ENCODE data around the gene FAHD2B. TPM values are rescaled to one million over a fixed set of nuclear protein-coding genes. Genes with fewer than 3 reads are reported as not detected.
"Not testable (repeated sequence)": the region's sequence is repeated elsewhere in the genome, so short reads cannot be mapped to it uniquely, and the experiment has no call there.

The FAHD2B gene
- total RNA-seq: 10 to 100 TPM; 11.5 to 24.8 (median 14.8) TPM
- polyA plus RNA-seq: 10 to 100 TPM; 12.8 to 14.6 TPM
- total RNA-seq: 7.0 reads per million, percentile 29 among the genes with 10 or more reads in this experiment

GRCh38 chr2:97094772-97095611 is at the start of gene FAHD2B:
FAHD2B (minus strand) TSS chr2:97094882; CDS start chr2:97091706, 3,176 bp downstream.
- H3K9me3 ChIP-seq (ENCODE audit: control insufficient read depth in 2 of 3, low read length in 3 of 3); H3K36me3 ChIP-seq (ENCODE audit: control insufficient read depth in 2 of 3, insufficient read depth in 3 of 3, low read length in 3 of 3); intact Hi-C loops (cut with micrococcal nuclease); H3K36me3 Mint-ChIP-seq; H3K9me3 Mint-ChIP-seq; H3K4me1 ChIP-seq (ENCODE audit: control insufficient read depth in 2 of 2, insufficient read depth in 2 of 2, low read length in 2 of 2); H3K4me3 ChIP-seq (ENCODE audit: low read length); H3K27me3 ChIP-seq (ENCODE audit: control insufficient read depth in 2 of 2, insufficient read depth in 2 of 2, low read length in 2 of 2): not testable (repeated sequence)
- DNase-seq: peak; percentile 57 to 89 (median 78)
- H3K27ac Mint-ChIP-seq: peak within 1 kb of the TSS; percentile 13 to 85 (median 75)
- peak; percentile 97 for ATAC-seq
- peak within 1 kb of the TSS; percentile 57 for H3K27ac ChIP-seq (ENCODE audit: low read depth, low read length)
- ChIA-PET CTCF (interaction anchor here (1.1 kb wide), 1 partner anchor 237 kb away, joined by 3 read pairs; the partner anchor contains the start of gene ANKRD39), POLR2A (interaction anchor here (0.7 kb wide), 1 partner anchor 134 kb away, joined by 4 read pairs; no protein-coding TSS in a partner anchor)
- peaks cover 2 to 23% (median 6%) of the 10 kb centered on the region in 5 donors for H3K27me3 Mint-ChIP-seq
- peak within 1 kb of the TSS; percentile 67 to 81 (median 74) for H3K4me3 Mint-ChIP-seq
- peaks cover 0 to 14% (median 7%) of the 10 kb centered on the region in 7 donors for H3K4me1 Mint-ChIP-seq

GRCh38 chr2:97144016-97144415 is 49.3 kb upstream of the FAHD2B start:
- H3K9me3 Mint-ChIP-seq; intact Hi-C loops (cut with micrococcal nuclease); H3K27me3 Mint-ChIP-seq; H3K4me1 ChIP-seq (ENCODE audit: control insufficient read depth in 2 of 2, insufficient read depth in 2 of 2, low read length in 2 of 2); H3K4me3 Mint-ChIP-seq; H3K4me3 ChIP-seq (ENCODE audit: low read length); DNase-seq; H3K27ac ChIP-seq (ENCODE audit: low read depth, low read length); H3K9me3 ChIP-seq (ENCODE audit: control insufficient read depth in 2 of 3, low read length in 3 of 3); H3K27me3 ChIP-seq (ENCODE audit: control insufficient read depth in 2 of 2, insufficient read depth in 2 of 2, low read length in 2 of 2); H3K27ac Mint-ChIP-seq; CTCF ChIA-PET; ATAC-seq; POLR2A ChIA-PET; H3K36me3 ChIP-seq (ENCODE audit: control insufficient read depth in 2 of 3, insufficient read depth in 3 of 3, low read length in 3 of 3); H3K4me1 Mint-ChIP-seq: not testable (repeated sequence)
- peaks cover 8 to 41% (median 25%) of the 10 kb centered on the region in 5 donors for H3K36me3 Mint-ChIP-seq

GRCh38 chr2:97129090-97129489 is 34.4 kb upstream of the FAHD2B start:
- H3K36me3 Mint-ChIP-seq: peaks cover 7 to 35% (median 21%) of the 10 kb centered on the region in 5 donors
- H3K4me1 Mint-ChIP-seq; H3K4me3 ChIP-seq (ENCODE audit: low read length); H3K9me3 ChIP-seq (ENCODE audit: control insufficient read depth in 2 of 3, low read length in 3 of 3); H3K27me3 Mint-ChIP-seq; DNase-seq; H3K4me1 ChIP-seq (ENCODE audit: control insufficient read depth in 2 of 2, insufficient read depth in 2 of 2, low read length in 2 of 2); H3K36me3 ChIP-seq (ENCODE audit: control insufficient read depth in 2 of 3, insufficient read depth in 3 of 3, low read length in 3 of 3); CTCF ChIA-PET; H3K27me3 ChIP-seq (ENCODE audit: control insufficient read depth in 2 of 2, insufficient read depth in 2 of 2, low read length in 2 of 2); H3K27ac Mint-ChIP-seq; H3K9me3 Mint-ChIP-seq; ATAC-seq; H3K4me3 Mint-ChIP-seq; intact Hi-C loops (cut with micrococcal nuclease); POLR2A ChIA-PET; H3K27ac ChIP-seq (ENCODE audit: low read depth, low read length): not testable (repeated sequence)

GRCh38 chr2:97113882-97114255 is 19.2 kb upstream of the FAHD2B start:
- CTCF ChIA-PET: interaction anchor here (0.7 to 2.8 kb wide), 5 partner anchors 102 to 256 kb away, joined by 3 to 41 read pairs (median 10); partner anchors contain the start of gene ANKRD39

GRCh38 chr2:97113050-97113881 is 18.6 kb upstream of the FAHD2B start, which contains the start of gene ANKRD36:
ANKRD36 (plus strand) TSS chr2:97113153; CDS start chr2:97113740, 587 bp downstream.
- intact Hi-C loops (cut with micrococcal nuclease): loop anchor here (1.0 to 5.0 kb wide), 9 partner anchors 150 to 706 kb away; partner anchors contain the start of genes CNNM4 (in 2 of the 2), ANKRD39 (in 1 of the 2), CNNM3 (in 1 of the 2) and KANSL3 (in 1 of the 2)
- Mint-ChIP-seq H3K4me1 (peaks cover 0 to 16% (median 4%) of the 10 kb centered on the region in 7 donors), H3K4me3 (peak within 1 kb of the TSS; percentile 96 to 100 (median 98))

More at GRCh38 chr2:97113882-97114255, 19.2 kb upstream of the FAHD2B start:
- not testable (repeated sequence) for H3K36me3 Mint-ChIP-seq; DNase-seq; H3K9me3 Mint-ChIP-seq; H3K36me3 ChIP-seq (ENCODE audit: control insufficient read depth in 2 of 3, insufficient read depth in 3 of 3, low read length in 3 of 3); ATAC-seq; H3K9me3 ChIP-seq (ENCODE audit: control insufficient read depth in 2 of 3, low read length in 3 of 3); H3K4me1 ChIP-seq (ENCODE audit: control insufficient read depth in 2 of 2, insufficient read depth in 2 of 2, low read length in 2 of 2); H3K27me3 ChIP-seq (ENCODE audit: control insufficient read depth in 2 of 2, insufficient read depth in 2 of 2, low read length in 2 of 2)
- peak overlapping the region; percentile 95 to 100 (median 98) for H3K4me3 Mint-ChIP-seq
- peak overlapping the region; percentile 75 for H3K27ac ChIP-seq (ENCODE audit: low read depth, low read length)
- intact Hi-C loops (cut with micrococcal nuclease): loop anchor here (1.0 to 5.0 kb wide), 9 partner anchors 151 to 707 kb away; partner anchors contain the start of genes CNNM4 (in 2 of the 2), ANKRD39 (in 1 of the 2), CNNM3 (in 1 of the 2) and KANSL3 (in 1 of the 2)
- H3K27me3 Mint-ChIP-seq: peaks cover 0 to 19% (median 4%) of the 10 kb centered on the region in 5 donors
- H3K4me1 Mint-ChIP-seq: peaks cover 0 to 12% (median 4%) of the 10 kb centered on the region in 7 donors
- H3K27ac Mint-ChIP-seq: peak overlapping the region; percentile 92 to 99 (median 97)
- POLR2A ChIA-PET: interaction anchor here (0.6 kb wide), 1 partner anchor 583 kb away, joined by 4 read pairs; no protein-coding TSS in a partner anchor
- peak overlapping the region; percentile 53 for H3K4me3 ChIP-seq (ENCODE audit: low read length)

More at GRCh38 chr2:97113050-97113881, 18.6 kb upstream of the FAHD2B start, which contains the start of gene ANKRD36:
- POLR2A ChIA-PET: interaction anchor here (0.6 to 1.8 kb wide), 7 partner anchors 150 to 582 kb away, joined by 3 to 9 read pairs (median 4); partner anchors contain the start of genes ANKRD39 and KANSL3
- DNase-seq (peak; percentile 74 to 89 (median 87)), ATAC-seq (peak; percentile 88)
- peak within 1 kb of the TSS; percentile 75 for H3K27ac ChIP-seq (ENCODE audit: low read depth, low read length)
- not testable (repeated sequence) for H3K36me3 ChIP-seq (ENCODE audit: control insufficient read depth in 2 of 3, insufficient read depth in 3 of 3, low read length in 3 of 3); H3K9me3 ChIP-seq (ENCODE audit: control insufficient read depth in 2 of 3, low read length in 3 of 3); H3K36me3 Mint-ChIP-seq; H3K4me1 ChIP-seq (ENCODE audit: control insufficient read depth in 2 of 2, insufficient read depth in 2 of 2, low read length in 2 of 2); H3K9me3 Mint-ChIP-seq; H3K27me3 ChIP-seq (ENCODE audit: control insufficient read depth in 2 of 2, insufficient read depth in 2 of 2, low read length in 2 of 2)
- CTCF ChIA-PET: interaction anchor here (0.7 to 2.8 kb wide), 12 partner anchors 101 to 352 kb away, joined by 3 to 41 read pairs (median 4); partner anchors contain the start of genes ANKRD39 and CNNM4
- peak within 1 kb of the TSS; percentile 92 to 99 (median 98) for H3K27ac Mint-ChIP-seq
- H3K4me3 ChIP-seq (ENCODE audit: low read length): peak within 1 kb of the TSS; percentile 75
- H3K27me3 Mint-ChIP-seq: peaks cover 0 to 24% (median 4%) of the 10 kb centered on the region in 5 donors
